ENCODE measurements around the gene ASB15.

GRCh38 chr7:123679614-123680013 is 78.0 kb downstream of the ASB15 start:
- no peak for TF ChIP-seq TCF7L2 (IDR thresholded peaks at IDR 0.05; ENCODE audit: borderline replicate concordance, low read depth, low read length)
- TF ChIP-seq ZNF121 (tag by site-specific recombination; IDR thresholded peaks at IDR 0.05): no peak
- TF ChIP-seq, protein P1, sequence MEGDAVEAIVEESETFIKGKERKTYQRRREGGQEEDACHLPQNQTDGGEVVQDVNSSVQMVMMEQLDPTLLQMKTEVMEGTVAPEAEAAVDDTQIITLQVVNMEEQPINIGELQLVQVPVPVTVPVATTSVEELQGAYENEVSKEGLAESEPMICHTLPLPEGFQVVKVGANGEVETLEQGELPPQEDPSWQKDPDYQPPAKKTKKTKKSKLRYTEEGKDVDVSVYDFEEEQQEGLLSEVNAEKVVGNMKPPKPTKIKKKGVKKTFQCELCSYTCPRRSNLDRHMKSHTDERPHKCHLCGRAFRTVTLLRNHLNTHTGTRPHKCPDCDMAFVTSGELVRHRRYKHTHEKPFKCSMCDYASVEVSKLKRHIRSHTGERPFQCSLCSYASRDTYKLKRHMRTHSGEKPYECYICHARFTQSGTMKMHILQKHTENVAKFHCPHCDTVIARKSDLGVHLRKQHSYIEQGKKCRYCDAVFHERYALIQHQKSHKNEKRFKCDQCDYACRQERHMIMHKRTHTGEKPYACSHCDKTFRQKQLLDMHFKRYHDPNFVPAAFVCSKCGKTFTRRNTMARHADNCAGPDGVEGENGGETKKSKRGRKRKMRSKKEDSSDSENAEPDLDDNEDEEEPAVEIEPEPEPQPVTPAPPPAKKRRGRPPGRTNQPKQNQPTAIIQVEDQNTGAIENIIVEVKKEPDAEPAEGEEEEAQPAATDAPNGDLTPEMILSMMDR (tag by site-specific recombination; IDR thresholded peaks at IDR 0.05): no peak
- no peak for TF ChIP-seq REST (tag by site-specific recombination; IDR thresholded peaks at IDR 0.05)
- no peak for TF ChIP-seq KLF1 (tag by site-specific recombination; IDR thresholded peaks at IDR 0.05)
- no peak for TF ChIP-seq ZNF548 (tag by site-specific recombination; IDR thresholded peaks at IDR 0.05)
- TF ChIP-seq, protein P2, sequence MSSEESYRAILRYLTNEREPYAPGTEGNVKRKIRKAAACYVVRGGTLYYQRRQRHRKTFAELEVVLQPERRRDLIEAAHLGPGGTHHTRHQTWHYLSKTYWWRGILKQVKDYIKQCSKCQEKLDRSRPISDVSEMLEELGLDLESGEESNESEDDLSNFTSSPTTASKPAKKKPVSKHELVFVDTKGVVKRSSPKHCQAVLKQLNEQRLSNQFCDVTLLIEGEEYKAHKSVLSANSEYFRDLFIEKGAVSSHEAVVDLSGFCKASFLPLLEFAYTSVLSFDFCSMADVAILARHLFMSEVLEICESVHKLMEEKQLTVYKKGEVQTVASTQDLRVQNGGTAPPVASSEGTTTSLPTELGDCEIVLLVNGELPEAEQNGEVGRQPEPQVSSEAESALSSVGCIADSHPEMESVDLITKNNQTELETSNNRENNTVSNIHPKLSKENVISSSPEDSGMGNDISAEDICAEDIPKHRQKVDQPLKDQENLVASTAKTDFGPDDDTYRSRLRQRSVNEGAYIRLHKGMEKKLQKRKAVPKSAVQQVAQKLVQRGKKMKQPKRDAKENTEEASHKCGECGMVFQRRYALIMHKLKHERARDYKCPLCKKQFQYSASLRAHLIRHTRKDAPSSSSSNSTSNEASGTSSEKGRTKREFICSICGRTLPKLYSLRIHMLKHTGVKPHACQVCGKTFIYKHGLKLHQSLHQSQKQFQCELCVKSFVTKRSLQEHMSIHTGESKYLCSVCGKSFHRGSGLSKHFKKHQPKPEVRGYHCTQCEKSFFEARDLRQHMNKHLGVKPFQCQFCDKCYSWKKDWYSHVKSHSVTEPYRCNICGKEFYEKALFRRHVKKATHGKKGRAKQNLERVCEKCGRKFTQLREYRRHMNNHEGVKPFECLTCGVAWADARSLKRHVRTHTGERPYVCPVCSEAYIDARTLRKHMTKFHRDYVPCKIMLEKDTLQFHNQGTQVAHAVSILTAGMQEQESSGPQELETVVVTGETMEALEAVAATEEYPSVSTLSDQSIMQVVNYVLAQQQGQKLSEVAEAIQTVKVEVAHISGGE (tag by site-specific recombination; conservative IDR thresholded peaks at IDR 0.05; ENCODE audit: low read depth): no peak

Measured in HEK293 (cell line).